ENCODE measurements around the gene RPL38. TPM values are rescaled to one million over a fixed set of nuclear protein-coding genes. Genes with fewer than 3 reads are reported as not detected.

Gene RPL38
- 343 and 393 TPM in 2 replicates for total RNA-seq (ENCODE audit: low replicate concordance)

DNA sequence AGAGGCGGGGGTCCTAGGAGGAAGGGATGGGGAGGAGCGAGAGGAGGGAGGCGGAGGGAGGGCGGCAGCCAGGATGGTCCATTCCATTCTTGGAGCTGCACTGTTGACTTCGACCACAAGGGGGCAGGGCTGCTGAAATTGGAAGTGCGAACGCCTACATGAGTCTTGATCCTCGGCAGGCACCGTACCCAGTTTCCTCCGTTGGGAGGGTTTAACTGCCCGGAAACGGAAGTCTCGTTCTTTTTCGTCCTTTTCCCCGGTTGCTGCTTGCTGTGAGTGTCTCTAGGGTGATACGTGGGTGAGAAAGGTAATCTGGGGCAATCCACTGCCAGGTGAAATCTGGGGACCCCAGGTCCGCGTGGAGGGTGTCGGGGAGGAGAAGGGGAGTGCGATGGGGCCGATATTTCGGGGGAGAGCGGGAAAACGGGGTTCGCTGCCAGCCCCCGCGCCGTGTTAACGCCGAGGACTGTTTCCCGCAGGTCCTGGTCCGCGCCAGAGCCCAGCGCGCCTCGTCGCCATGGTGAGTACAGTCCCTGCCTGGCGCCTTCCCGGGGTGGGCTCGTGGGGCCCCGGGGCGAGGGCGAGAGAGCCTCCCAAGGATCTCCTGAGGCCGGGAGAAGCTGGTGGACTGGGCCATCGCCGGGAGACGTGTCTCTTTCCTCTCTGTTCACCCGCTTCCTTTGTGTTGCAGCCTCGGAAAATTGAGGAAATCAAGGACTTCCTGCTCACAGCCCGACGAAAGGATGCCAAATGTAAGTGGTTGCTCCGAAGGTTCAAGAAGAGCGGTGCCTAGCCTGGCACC, at the start of gene RPL38:
RPL38 (plus strand) TSS at position 240 of the 802 bp plus-strand sequence; CDS start at position 518, 278 bp downstream.
- peak within 1 kb of the TSS; percentile 92 for H3K4me3 ChIP-seq
- H2AFZ ChIP-seq (replicated peaks): peak within 1 kb of the TSS; percentile 82
- H3F3A ChIP-seq (ENCODE audit: low read depth): peaks cover 41% of the 10 kb centered on the region
- Mint-ChIP-seq H3K4me3 (peak within 1 kb of the TSS; percentile 99), H3K27ac (peak within 1 kb of the TSS; percentile 99), H3K27me3 (ENCODE audit: insufficient read depth, low read depth) (peaks cover 7% of the 10 kb centered on the region), H3K4me1 (peaks cover 37% of the 10 kb centered on the region), H3K9me3 (peaks cover 3% of the 10 kb centered on the region), H3K36me3 (peaks cover 16% of the 10 kb centered on the region)
- peak within 1 kb of the TSS; percentile 98 for H3K9ac ChIP-seq
- peak; percentile 96 for DNase-seq (ENCODE audit: low spot score)
- peaks cover 9% of the 10 kb centered on the region for H3K36me3 ChIP-seq
- H3K79me2 ChIP-seq (ENCODE audit: low read depth): peaks cover 51% of the 10 kb centered on the region
- H3K27ac ChIP-seq: peak within 1 kb of the TSS; percentile 59
- TF ChIP-seq EZH2 (IDR thresholded peaks at IDR 0.05): peak; percentile 29
- TF ChIP-seq, protein P1, sequence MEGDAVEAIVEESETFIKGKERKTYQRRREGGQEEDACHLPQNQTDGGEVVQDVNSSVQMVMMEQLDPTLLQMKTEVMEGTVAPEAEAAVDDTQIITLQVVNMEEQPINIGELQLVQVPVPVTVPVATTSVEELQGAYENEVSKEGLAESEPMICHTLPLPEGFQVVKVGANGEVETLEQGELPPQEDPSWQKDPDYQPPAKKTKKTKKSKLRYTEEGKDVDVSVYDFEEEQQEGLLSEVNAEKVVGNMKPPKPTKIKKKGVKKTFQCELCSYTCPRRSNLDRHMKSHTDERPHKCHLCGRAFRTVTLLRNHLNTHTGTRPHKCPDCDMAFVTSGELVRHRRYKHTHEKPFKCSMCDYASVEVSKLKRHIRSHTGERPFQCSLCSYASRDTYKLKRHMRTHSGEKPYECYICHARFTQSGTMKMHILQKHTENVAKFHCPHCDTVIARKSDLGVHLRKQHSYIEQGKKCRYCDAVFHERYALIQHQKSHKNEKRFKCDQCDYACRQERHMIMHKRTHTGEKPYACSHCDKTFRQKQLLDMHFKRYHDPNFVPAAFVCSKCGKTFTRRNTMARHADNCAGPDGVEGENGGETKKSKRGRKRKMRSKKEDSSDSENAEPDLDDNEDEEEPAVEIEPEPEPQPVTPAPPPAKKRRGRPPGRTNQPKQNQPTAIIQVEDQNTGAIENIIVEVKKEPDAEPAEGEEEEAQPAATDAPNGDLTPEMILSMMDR (IDR thresholded peaks at IDR 0.05): peak; percentile 90
- TF ChIP-seq EZH2phosphoT487 (IDR thresholded peaks at IDR 0.05): no peak
- peaks cover 38% of the 10 kb centered on the region for H3K27me3 ChIP-seq
- H3K4me1 ChIP-seq: peaks cover 10% of the 10 kb centered on the region
- no peaks in the 10 kb centered on the region for H3K9me3 ChIP-seq (ENCODE audit: low read depth)
- peaks cover 51% of the 10 kb centered on the region for H4K20me1 ChIP-seq (ENCODE audit: low read depth)
- peak within 1 kb of the TSS; percentile 79 for H3K4me2 ChIP-seq

DNA sequence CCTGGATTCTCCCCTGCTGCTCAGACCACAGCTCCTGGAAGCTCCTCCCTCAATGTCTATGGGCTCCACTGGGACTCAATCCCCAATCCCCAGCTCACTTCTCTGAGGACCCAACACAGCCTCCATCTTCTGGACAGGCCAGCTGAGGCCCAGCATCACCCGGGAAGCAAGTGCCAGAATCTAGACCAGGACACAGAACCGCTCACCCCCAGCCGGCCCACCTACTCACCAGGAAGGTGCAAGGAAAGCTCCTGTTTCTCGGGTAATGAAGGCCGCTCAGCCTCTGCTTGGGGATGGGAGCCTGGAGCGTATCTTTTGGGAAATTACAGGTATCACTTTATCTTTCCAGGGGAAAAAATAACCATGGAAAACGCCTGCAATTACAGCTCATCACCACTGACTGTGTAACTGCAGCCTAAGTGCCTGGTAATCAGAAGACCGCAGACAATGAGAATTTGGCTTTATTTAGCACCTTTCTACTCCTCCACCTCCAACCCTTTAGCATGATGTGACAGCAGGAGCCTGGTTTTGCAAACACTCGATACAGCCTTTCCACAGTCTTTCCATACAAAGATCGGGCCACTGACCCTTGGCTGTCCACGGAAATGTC, 49.6 kb upstream of the RPL38 start:
- DNase-seq (ENCODE audit: low spot score): no peak
- Mint-ChIP-seq H3K27me3 (ENCODE audit: insufficient read depth, low read depth) (peaks cover 2% of the 10 kb centered on the region), H3K27ac (no peak overlapping the region), H3K4me3 (no peak overlapping the region), H3K9me3 (peaks cover 6% of the 10 kb centered on the region), H3K4me1 (no peaks in the 10 kb centered on the region), H3K36me3 (no peaks in the 10 kb centered on the region)
- Histone ChIP-seq H3K27me3 (no peaks in the 10 kb centered on the region), H3K36me3 (no peaks in the 10 kb centered on the region), H3K9ac (no peak overlapping the region), H3F3A (ENCODE audit: low read depth) (no peaks in the 10 kb centered on the region), H3K4me2 (no peak overlapping the region), H3K9me3 (ENCODE audit: low read depth) (no peaks in the 10 kb centered on the region), H3K4me3 (no peak overlapping the region), H3K79me2 (ENCODE audit: low read depth) (no peaks in the 10 kb centered on the region), H3K27ac (no peak overlapping the region), H2AFZ (replicated peaks) (no peak overlapping the region), H3K4me1 (peaks cover 4% of the 10 kb centered on the region), H4K20me1 (ENCODE audit: low read depth) (no peaks in the 10 kb centered on the region)
- TF ChIP-seq, protein P1 (IDR thresholded peaks at IDR 0.05): peak; percentile 16
- no peak for TF ChIP-seq EZH2phosphoT487 (IDR thresholded peaks at IDR 0.05)

DNA sequence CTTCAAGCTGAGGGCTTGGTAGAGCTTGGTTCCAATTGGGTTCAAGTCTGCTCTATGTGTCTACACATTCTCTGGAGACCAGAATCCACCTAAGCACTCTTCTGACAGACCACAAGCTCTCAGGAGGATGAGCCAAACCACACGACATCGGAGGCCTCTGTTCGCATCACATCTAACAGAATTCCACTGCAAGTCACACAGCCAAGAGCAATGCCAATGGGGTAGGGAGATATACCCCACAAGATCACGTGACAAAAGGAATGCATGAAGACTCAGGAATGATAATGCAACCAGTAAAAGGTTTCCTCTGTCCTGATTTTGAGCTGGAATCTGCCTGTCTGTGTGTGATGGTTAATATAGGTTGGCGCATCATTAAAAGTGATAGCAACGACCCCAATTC, 46.6 kb upstream of the RPL38 start:
- peaks cover 4% of the 10 kb centered on the region for H3K27me3 Mint-ChIP-seq (ENCODE audit: insufficient read depth, low read depth)
- H3K27ac ChIP-seq: no peak overlapping the region
- H3K9ac ChIP-seq: no peak overlapping the region
- H3K4me2 ChIP-seq: no peak overlapping the region
- no peak for TF ChIP-seq EZH2 (IDR thresholded peaks at IDR 0.05)
- TF ChIP-seq, protein P1 (IDR thresholded peaks at IDR 0.05): no peak
- no peak for TF ChIP-seq EZH2phosphoT487 (IDR thresholded peaks at IDR 0.05)
- no peaks in the 10 kb centered on the region for H3K4me1 ChIP-seq
- no peak overlapping the region for H3K4me3 ChIP-seq
- H3K4me3 Mint-ChIP-seq: no peak overlapping the region
- no peaks in the 10 kb centered on the region for H4K20me1 ChIP-seq (ENCODE audit: low read depth)
- H2AFZ ChIP-seq (replicated peaks): no peak overlapping the region
- no peak for DNase-seq (ENCODE audit: low spot score)
- no peaks in the 10 kb centered on the region for H3K36me3 ChIP-seq
- H3K9me3 ChIP-seq (ENCODE audit: low read depth): no peaks in the 10 kb centered on the region
- peaks cover 10% of the 10 kb centered on the region for H3K4me1 Mint-ChIP-seq
- no peaks in the 10 kb centered on the region for H3K27me3 ChIP-seq
- no peaks in the 10 kb centered on the region for H3K79me2 ChIP-seq (ENCODE audit: low read depth)
- no peaks in the 10 kb centered on the region for H3F3A ChIP-seq (ENCODE audit: low read depth)
- peaks cover 7% of the 10 kb centered on the region for H3K9me3 Mint-ChIP-seq
- H3K27ac Mint-ChIP-seq: no peak overlapping the region
- no peaks in the 10 kb centered on the region for H3K36me3 Mint-ChIP-seq
